Activated CD4-positive, alpha-beta memory T cell treated with anti-CD3 and anti-CD28 coated beads for 36 hours (primary cell): ENCODE results near the gene FES. TPM values are rescaled to one million over a fixed set of nuclear protein-coding genes. Genes with fewer than 3 reads are reported as not detected.
A peak's percentile ranks its signal among the peaks of the same experiment; 100 is the strongest.
"Not testable (repeated sequence)": the region's sequence is repeated elsewhere in the genome, so short reads cannot be mapped to it uniquely, and the experiment has no call there.

ENCODE experiments used
- CTCF ChIA-PET: fragments of 350-600 bp; sonication (Branson Sonifier 250); formaldehyde crosslinking; loops from one replicate; lab custom pipeline; 2021; ENCODE audit warnings: antibody characterized with exemption, inconsistent platforms; lab: Charles Lee
- POLR2A ChIA-PET: fragments of 350-600 bp; sonication (Branson Sonifier 250); formaldehyde crosslinking; loops from one replicate; lab custom pipeline; 2021; ENCODE audit warnings: antibody characterized with exemption; lab: Charles Lee
- DNase-seq: peaks from one replicate; pipeline ENCODE4 v3.0.0-alpha.2; 2020
- H3K27ac Mint-ChIP-seq: one replicate; pipeline ENCODE4 v1.8.0; 2021; ENCODE audit warnings: mixed read lengths
- H3K27me3 Mint-ChIP-seq: one replicate; pipeline ENCODE4 v1.8.0; 2021; ENCODE audit warnings: mixed read lengths
- H3K36me3 Mint-ChIP-seq: one replicate; pipeline ENCODE4 v1.8.0; 2021; ENCODE audit warnings: mixed read lengths
- H3K4me1 Mint-ChIP-seq: one replicate; pipeline ENCODE4 v1.8.0; 2021; ENCODE audit warnings: low read depth, mixed read lengths
- H3K4me3 Mint-ChIP-seq: one replicate; pipeline ENCODE4 v1.8.0; 2021; ENCODE audit warnings: mild to moderate bottlenecking, mixed read lengths
- H3K9me3 Mint-ChIP-seq: one replicate; pipeline ENCODE4 v1.8.0; 2021; ENCODE audit warnings: mixed read lengths
- intact Hi-C: fragments of 100-400 bp; cut with micrococcal nuclease; formaldehyde crosslinking; loops from one replicate; pipeline ENCODE4 v1.15.1; 2023
- total RNA-seq, 2 experiments: library from RNA; stranded (reverse); gene quantifications; one replicate each; pipeline ENCODE4 v1.2.3, GENCODE V29; 2021

FES gene
- total RNA-seq, 2 experiments from 2014 or later, result 18.0 to 21.1 TPM

DNA sequence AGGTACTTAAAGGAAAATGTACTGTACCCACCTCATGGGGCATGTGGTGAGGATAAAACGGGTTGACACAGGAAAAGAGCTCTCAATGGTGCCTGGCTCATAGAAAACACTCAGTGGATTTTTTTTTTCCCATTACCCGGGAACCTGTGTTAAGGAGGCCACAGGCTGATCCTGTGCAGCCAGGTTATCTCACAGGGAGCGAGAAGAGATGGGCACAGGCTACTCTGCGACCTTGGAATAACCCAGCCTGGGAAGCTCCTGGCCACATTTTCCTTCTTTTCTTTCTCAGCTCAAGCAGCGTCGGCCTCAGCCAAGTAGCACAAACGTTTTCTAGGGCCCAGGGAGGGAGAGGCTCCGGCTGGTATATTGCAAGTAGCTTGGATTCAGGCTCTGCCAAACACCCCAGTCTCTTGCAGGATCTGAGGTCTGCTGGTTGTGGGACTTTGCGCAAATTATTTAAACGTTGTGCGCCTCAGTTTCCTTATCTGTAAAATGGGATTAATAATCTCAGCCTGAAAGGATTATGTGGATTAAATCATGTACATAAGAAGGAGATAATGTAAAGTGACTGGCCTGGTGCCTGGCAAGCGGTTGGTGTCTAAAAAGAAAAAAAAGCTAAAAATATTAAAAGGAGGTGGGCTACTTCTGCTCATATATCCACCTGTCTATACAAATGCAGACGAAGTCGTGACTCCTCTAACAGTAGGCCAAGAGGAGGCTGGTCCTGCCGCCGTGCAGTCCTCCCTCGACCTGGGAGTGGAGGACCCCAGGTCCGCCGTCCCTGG lies 13.8 kb upstream of the FES start:
- intact Hi-C loops, result no loop called here
- POLR2A ChIA-PET, result interaction anchor here (0.6 to 4.7 kb wide), 13 partner anchors 12 to 1136 kb away, joined by 3 to 63 read pairs (median 5); partner anchors contain the start of genes MAN2A2 and UNC45A
- Mint-ChIP-seq H3K4me1 (peaks cover 61% of the 10 kb centered on the region), H3K9me3 (no peaks in the 10 kb centered on the region), H3K4me3 (peak overlapping the region; percentile 91), H3K36me3 (peaks cover 53% of the 10 kb centered on the region), H3K27me3 (no peaks in the 10 kb centered on the region), H3K27ac (peak overlapping the region; percentile 97)
- CTCF ChIA-PET, result interaction anchor here (1.1 to 1.8 kb wide), 6 partner anchors 9 to 223 kb away, joined by 3 to 7 read pairs (median 3); no protein-coding TSS in a partner anchor
- DNase-seq, result no peak

DNA sequence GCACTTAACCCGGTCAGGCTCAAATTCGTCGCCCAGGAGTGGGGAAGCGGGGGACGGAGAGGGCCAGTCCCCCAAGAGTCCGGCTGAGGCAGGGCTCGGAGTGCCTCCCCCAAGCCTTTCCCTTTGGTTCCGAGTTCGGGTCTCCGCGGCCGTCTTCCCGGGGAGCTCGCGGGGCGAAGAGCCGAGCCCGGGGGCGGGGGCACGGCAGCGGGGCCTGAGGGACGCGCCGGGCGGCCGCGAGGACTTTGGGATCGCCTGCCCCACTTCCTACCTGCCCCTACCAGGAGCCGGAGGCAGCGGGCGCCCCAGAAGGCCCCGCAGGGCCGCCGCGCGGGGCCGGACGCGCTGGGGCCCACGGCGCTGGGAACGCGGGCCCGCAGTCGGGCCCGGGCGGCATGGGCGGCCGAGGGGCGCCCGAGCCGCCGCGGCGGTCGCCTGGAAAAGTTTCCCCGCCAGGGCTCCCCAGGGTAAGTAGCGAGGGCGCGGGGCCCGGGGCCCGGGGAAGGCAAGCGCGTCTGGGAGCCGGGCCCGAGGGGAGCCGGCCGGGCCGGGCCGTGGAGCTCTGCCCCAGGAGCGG lies 13.1 kb upstream of the FES start:
- H3K36me3 Mint-ChIP-seq, result peaks cover 59% of the 10 kb centered on the region
- intact Hi-C loops, result no loop called here
- H3K9me3 Mint-ChIP-seq, result no peaks in the 10 kb centered on the region
- no peaks in the 10 kb centered on the region for H3K27me3 Mint-ChIP-seq
- CTCF ChIA-PET, result interaction anchor here (1.1 to 1.8 kb wide), 5 partner anchors 15 to 223 kb away, joined by 3 to 7 read pairs (median 3); no protein-coding TSS in a partner anchor
- POLR2A ChIA-PET, result interaction anchor here (0.6 to 4.7 kb wide), 11 partner anchors 11 to 57 kb away, joined by 3 to 63 read pairs (median 6); partner anchors contain the start of gene MAN2A2
- H3K4me1 Mint-ChIP-seq, result peaks cover 58% of the 10 kb centered on the region
- peak overlapping the region; percentile 97 for H3K27ac Mint-ChIP-seq
- peak; percentile 38 for DNase-seq
- H3K4me3 Mint-ChIP-seq, result peak overlapping the region; percentile 91

DNA sequence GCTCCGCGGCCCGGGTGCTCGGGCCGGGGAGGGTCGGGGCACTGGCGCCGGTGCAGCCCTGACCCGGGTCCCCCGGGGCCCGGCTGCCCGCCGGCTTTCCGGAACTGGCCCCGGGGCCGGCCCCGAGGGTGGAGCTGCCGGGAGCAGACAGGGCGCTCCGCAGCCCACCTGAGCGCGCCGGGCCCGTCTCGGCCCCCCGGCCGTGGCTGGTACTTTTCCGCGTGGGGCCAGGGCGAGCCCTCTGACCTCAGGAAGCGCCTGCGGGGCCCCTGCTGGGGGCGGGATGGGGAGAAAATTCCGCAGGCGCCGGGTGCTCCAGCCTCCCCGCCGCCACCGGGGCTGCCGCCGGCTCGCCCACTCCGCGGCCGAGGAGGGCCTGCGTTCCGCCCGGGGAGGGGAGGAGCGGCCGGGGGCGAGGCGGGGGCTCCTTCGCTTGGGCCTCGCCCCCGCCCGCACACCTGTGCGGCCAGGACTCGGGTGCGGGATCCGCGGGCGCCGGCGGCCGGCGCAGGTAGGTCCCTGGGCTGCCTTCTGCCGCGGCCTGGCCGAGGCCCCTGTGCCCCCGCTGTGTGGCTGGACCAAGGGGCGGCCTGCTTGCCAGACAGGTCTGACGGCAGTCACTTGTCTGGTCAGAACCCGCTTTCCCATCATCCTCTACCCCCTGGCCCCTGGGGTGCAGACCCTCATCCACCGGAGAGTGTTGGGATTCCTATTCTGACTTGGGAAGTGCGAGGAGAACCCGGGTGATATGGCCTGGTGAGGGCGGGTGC lies 12.4 kb upstream of the FES start:
- H3K27me3 Mint-ChIP-seq, result no peaks in the 10 kb centered on the region
- peak; percentile 36 for DNase-seq
- intact Hi-C loops, result loop anchor here (2.0 kb wide), 1 partner anchor 59 kb away; no protein-coding TSS in a partner anchor
- peaks cover 66% of the 10 kb centered on the region for H3K36me3 Mint-ChIP-seq
- POLR2A ChIA-PET, result interaction anchor here (0.6 to 4.7 kb wide), 8 partner anchors 10 to 57 kb away, joined by 3 to 63 read pairs (median 10); partner anchors contain the start of gene MAN2A2
- CTCF ChIA-PET, result interaction anchor here (1.1 to 1.8 kb wide), 3 partner anchors 34 to 224 kb away, joined by 3 to 7 read pairs (median 3); no protein-coding TSS in a partner anchor
- peak overlapping the region; percentile 99 for H3K27ac Mint-ChIP-seq
- peaks cover 60% of the 10 kb centered on the region for H3K4me1 Mint-ChIP-seq
- H3K9me3 Mint-ChIP-seq, result no peaks in the 10 kb centered on the region
- H3K4me3 Mint-ChIP-seq, result peak overlapping the region; percentile 93

DNA sequence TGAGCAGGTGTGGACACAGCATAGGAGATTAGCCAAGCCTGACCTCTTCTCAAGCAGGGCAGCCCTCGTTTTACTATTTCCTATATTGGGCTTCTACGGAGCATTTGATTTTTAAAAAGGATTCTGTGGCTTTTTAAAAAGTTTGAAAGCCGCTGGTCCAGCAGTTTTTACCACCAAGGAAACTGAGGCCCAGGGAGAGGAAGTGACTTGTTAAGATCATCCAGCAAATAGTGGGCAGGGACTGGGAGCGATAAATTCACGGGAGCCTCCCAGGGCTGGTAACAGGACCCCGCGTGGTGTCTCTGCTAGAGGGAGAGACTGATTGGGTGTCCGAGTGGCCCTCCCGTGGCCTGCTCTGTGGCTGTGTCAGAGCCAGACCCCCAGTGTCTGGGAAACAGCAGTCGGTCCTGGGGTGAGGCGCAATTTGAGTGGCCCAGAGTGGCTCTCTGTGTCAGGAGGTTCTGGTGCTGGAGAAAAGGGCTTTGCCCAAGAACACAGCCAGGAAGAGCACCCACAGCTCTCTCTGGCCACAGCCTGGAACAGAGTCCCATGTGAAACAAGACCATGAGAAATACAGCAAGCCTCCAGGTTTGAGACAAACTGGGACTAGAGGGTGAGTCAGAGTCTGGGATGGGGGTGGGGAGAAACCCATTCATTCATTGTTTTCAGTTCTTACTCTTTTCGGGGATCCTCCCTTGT lies 11.7 kb upstream of the FES start:
- CTCF ChIA-PET, result interaction anchor here (1.4 to 2.6 kb wide), 3 partner anchors 13 to 225 kb away, joined by 3 to 22 read pairs (median 6); no protein-coding TSS in a partner anchor
- Mint-ChIP-seq H3K4me1 (peaks cover 59% of the 10 kb centered on the region), H3K27ac (peak overlapping the region; percentile 99)

DNA sequence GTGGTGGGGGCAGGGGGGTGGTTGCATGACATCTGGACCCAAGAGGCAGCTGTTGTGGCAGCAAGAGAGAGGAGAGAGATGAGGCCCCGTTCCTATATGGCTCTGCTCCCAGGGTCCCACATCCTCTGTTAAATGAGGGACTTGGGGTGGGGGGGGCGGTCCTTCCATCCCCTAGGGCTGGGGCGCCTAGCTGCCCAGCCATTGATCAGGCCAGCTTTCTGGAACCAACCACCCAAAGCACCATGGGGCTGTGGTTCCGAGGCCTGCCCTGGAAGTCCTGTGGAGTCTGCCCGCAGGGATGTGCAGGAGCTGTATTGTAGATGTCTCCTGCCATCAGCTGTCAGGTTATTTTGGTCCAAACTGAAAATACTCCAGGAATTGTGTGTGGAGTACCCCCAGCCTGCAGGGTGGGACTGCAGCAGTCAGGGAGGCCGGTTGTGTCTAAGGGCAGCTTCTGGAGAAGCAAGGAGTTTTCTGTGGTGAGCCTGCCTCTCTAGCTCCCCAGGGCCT lies 10.8 kb upstream of the FES start:
- intact Hi-C loops, result loop anchor here (1.0 to 2.0 kb wide), 4 partner anchors 35 to 156 kb away; partner anchors contain the start of gene BLM
- CTCF ChIA-PET, result interaction anchor here (1.4 to 2.6 kb wide), 3 partner anchors 12 to 226 kb away, joined by 3 to 22 read pairs (median 6); no protein-coding TSS in a partner anchor
- no peak for DNase-seq
- POLR2A ChIA-PET, result interaction anchor here (0.8 to 4.7 kb wide), 12 partner anchors 12 to 156 kb away, joined by 3 to 63 read pairs (median 9); partner anchors contain the start of genes BLM, FES and HDDC3
- Mint-ChIP-seq H3K27ac (peak overlapping the region; percentile 99), H3K9me3 (no peaks in the 10 kb centered on the region), H3K36me3 (peaks cover 79% of the 10 kb centered on the region), H3K27me3 (no peaks in the 10 kb centered on the region), H3K4me3 (peak overlapping the region; percentile 93), H3K4me1 (peaks cover 51% of the 10 kb centered on the region)

More for the DNA sequence above, 11.7 kb upstream of the FES start:
- peaks cover 73% of the 10 kb centered on the region for H3K36me3 Mint-ChIP-seq
- no peaks in the 10 kb centered on the region for H3K9me3 Mint-ChIP-seq
- H3K4me3 Mint-ChIP-seq, result peak overlapping the region; percentile 93
- no peaks in the 10 kb centered on the region for H3K27me3 Mint-ChIP-seq
- intact Hi-C loops, result loop anchor here (1.0 to 2.0 kb wide), 4 partner anchors 34 to 155 kb away; partner anchors contain the start of gene BLM
- peak; percentile 87 for DNase-seq
- POLR2A ChIA-PET, result interaction anchor here (1.0 to 4.7 kb wide), 9 partner anchors 12 to 156 kb away, joined by 3 to 63 read pairs (median 9); partner anchors contain the start of genes BLM, FES and HDDC3

DNA sequence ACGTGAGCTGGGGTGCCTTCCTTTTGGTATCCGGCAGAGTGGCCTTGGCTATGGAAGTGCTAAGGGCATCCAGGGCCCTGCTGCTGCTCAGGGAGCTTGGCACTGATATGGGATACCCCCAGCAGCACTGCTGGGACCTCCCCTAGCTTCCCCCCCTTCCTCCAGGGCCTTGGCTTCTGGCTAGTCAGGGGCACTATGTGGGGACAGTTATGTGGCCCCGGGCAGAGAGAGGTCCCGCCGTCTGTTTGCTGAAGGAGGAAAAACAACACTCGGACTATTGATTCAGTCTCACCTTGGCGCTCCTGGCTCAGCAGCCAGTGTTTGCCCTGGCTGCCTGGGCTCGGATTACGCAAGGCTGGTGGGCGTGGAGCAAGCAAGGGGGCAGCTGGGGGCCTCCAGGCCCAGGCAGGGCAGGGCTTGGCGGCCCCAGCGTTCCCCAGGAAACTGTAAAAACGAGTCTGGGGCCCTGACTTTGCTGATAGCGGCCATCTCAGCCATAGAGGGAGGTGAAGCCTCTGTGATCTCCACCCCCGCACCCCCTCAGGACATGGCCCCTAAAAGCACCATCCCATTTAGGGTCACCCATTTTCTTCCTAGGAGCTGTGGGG lies 10.2 kb upstream of the FES start:
- Mint-ChIP-seq H3K27ac (peak overlapping the region; percentile 99), H3K27me3 (no peaks in the 10 kb centered on the region), H3K4me3 (peak overlapping the region; percentile 93), H3K36me3 (peaks cover 82% of the 10 kb centered on the region), H3K4me1 (peaks cover 45% of the 10 kb centered on the region), H3K9me3 (no peaks in the 10 kb centered on the region)
- ChIA-PET CTCF (interaction anchor here (1.4 to 2.6 kb wide), 3 partner anchors 12 to 226 kb away, joined by 3 to 22 read pairs (median 6); no protein-coding TSS in a partner anchor), POLR2A (interaction anchor here (0.6 to 4.7 kb wide), 12 partner anchors 11 to 157 kb away, joined by 3 to 63 read pairs (median 9); partner anchors contain the start of genes BLM, FES and HDDC3)
- intact Hi-C loops, result loop anchor here (1.0 to 2.0 kb wide), 4 partner anchors 36 to 157 kb away; partner anchors contain the start of gene BLM
- no peak for DNase-seq

DNA sequence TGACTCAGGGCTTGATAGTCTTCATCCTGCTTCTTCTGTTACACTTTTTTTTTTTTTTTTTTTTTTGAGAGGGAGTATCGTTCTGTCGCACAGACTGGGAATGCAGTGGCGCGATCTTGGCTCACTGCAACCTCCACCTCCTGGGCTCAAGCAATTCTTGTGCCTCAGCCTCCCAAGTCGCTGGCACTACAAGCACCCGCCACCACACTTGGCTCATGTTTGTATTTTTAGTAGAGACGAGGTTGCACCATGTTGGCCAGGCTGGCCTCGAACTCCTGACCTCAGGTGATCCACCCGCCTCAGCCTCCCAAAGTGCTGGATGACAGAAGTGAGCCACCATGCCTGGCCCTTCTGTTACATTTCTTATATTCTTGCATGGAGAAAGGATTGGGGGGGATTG lies 9.3 kb upstream of the FES start:
- POLR2A ChIA-PET, result interaction anchor here (0.6 to 2.6 kb wide), 5 partner anchors 10 to 158 kb away, joined by 3 to 14 read pairs (median 9); partner anchors contain the start of genes BLM and FES
- CTCF ChIA-PET, result interaction anchor here (1.8 to 2.6 kb wide), 2 partner anchors 11 kb away, joined by 9 to 22 read pairs; no protein-coding TSS in a partner anchor
- H3K27ac Mint-ChIP-seq, result peak overlapping the region; percentile 99
- DNase-seq, H3K9me3 Mint-ChIP-seq, intact Hi-C loops, H3K27me3 Mint-ChIP-seq: not testable (repeated sequence)
- peaks cover 84% of the 10 kb centered on the region for H3K36me3 Mint-ChIP-seq
- peak overlapping the region; percentile 52 for H3K4me3 Mint-ChIP-seq
- peaks cover 38% of the 10 kb centered on the region for H3K4me1 Mint-ChIP-seq

DNA sequence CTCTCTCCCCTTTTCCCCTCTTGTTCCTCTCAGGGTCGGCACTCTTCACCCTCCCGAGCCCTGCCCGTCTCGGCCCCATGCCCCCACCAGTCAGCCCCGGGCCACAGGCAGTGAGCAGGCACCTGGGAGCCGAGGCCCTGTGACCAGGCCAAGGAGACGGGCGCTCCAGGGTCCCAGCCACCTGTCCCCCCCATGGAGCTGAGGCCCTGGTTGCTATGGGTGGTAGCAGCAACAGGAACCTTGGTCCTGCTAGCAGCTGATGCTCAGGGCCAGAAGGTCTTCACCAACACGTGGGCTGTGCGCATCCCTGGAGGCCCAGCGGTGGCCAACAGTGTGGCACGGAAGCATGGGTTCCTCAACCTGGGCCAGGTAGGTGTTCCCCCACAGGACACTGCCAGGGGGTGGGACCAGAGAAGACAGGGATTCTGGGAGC lies 8.7 kb upstream of the FES start:
- intact Hi-C loops, result no loop called here
- CTCF ChIA-PET, result interaction anchor here (1.8 kb wide), 1 partner anchor 10 kb away, joined by 9 read pairs; no protein-coding TSS in a partner anchor

DNA sequence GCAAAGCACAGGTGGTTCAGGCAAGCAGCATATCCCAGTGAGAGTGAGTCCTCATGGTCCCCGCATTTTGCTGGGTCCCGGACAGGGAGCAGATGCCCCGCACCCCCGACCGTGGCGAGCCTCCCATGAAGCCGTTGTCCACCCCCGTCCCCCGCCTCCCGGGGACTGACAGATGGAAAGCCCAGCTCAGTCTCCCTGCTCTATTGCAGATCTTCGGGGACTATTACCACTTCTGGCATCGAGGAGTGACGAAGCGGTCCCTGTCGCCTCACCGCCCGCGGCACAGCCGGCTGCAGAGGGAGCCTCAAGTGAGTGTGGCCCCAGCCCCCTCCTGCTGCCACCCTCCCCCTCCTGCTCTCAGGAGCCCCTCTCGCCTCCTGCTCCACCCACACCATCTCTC lies 8.3 kb upstream of the FES start:
- H3K4me3 Mint-ChIP-seq, result peak overlapping the region; percentile 37
- ChIA-PET POLR2A (no interaction called here), CTCF (interaction anchor here (1.8 kb wide), 1 partner anchor 10 kb away, joined by 9 read pairs; no protein-coding TSS in a partner anchor)
- DNase-seq, result no peak
- peaks cover 29% of the 10 kb centered on the region for H3K4me1 Mint-ChIP-seq
- intact Hi-C loops, result no loop called here
- H3K27me3 Mint-ChIP-seq, result no peaks in the 10 kb centered on the region
- H3K27ac Mint-ChIP-seq, result peak overlapping the region; percentile 99
- H3K36me3 Mint-ChIP-seq, result peaks cover 78% of the 10 kb centered on the region
- H3K9me3 Mint-ChIP-seq, result no peaks in the 10 kb centered on the region

More for the DNA sequence above, 8.7 kb upstream of the FES start:
- no peak for DNase-seq
- Mint-ChIP-seq H3K4me1 (peaks cover 33% of the 10 kb centered on the region), H3K9me3 (no peaks in the 10 kb centered on the region), H3K27ac (peak overlapping the region; percentile 99), H3K27me3 (no peaks in the 10 kb centered on the region), H3K4me3 (peak overlapping the region; percentile 52), H3K36me3 (peaks cover 82% of the 10 kb centered on the region)
- POLR2A ChIA-PET, result interaction anchor here (0.6 kb wide), 1 partner anchor 21 kb away, joined by 3 read pairs; no protein-coding TSS in a partner anchor
